ENCODE measurements around the gene PUDP. TPM values are rescaled to one million over a fixed set of nuclear protein-coding genes. Genes with fewer than 3 reads are reported as not detected.

PUDP gene
- total and polyA plus RNA-seq, 4 donors, result 5.3 to 9.4 (median 6.8) TPM

GRCh38 chrX:7076245-7076661 lies 71.7 kb downstream of the PUDP start:
- 45% methylated on average over 12 of the region's 12 CpGs for WGBS
- no peak for TF ChIP-seq ZBTB33 (IDR thresholded peaks at IDR 0.05)
- TF ChIP-seq YY1 (IDR thresholded peaks at IDR 0.05), result peak; percentile 29
- no peak for TF ChIP-seq NR2F2 (IDR thresholded peaks at IDR 0.05)
- TF ChIP-seq RXRA (IDR thresholded peaks at IDR 0.05), result peak in 1 of 2 donors; percentile 18
- TF ChIP-seq JUND (IDR thresholded peaks at IDR 0.05), result no peak
- no peak for TF ChIP-seq RAD21 (IDR thresholded peaks at IDR 0.05)
- TF ChIP-seq HNF4A (conservative IDR thresholded peaks at IDR 0.05), result peak; percentile 32 to 58
- TF ChIP-seq EGR1 (IDR thresholded peaks at IDR 0.05; ENCODE audit: low read depth in 2 of 2), result no peak
- Histone ChIP-seq H3K4me3 (ENCODE audit: low read depth in 1 of 3, low read length in 3 of 3) (no peak overlapping the region), H3K9ac (ENCODE audit: low read depth in 1 of 2, low read length in 2 of 2) (no peak overlapping the region), H3K27ac (ENCODE audit: low read depth in 1 of 2, low read length in 2 of 2) (no peak overlapping the region), H3K27me3 (ENCODE audit: control insufficient read depth in 4 of 4, insufficient read depth in 4 of 4, low read length in 3 of 4) (no peaks in the 10 kb centered on the region), H3K36me3 (ENCODE audit: control insufficient read depth in 4 of 4, insufficient read depth in 3 of 4, low read depth in 1 of 4, low read length in 3 of 4) (peaks cover 0 to 2% (median 0%) of the 10 kb centered on the region in 4 donors), H3K4me1 (ENCODE audit: control insufficient read depth in 4 of 4, insufficient read depth in 4 of 4, low read length in 3 of 4) (peaks cover 2 to 37% (median 29%) of the 10 kb centered on the region in 4 donors), H3K9me3 (ENCODE audit: control insufficient read depth in 4 of 4, low read length in 3 of 4) (no peaks in the 10 kb centered on the region)
- DNase-seq (ENCODE audit: low spot score), result no peak

- DNase-seq (ENCODE audit: low spot score), result no peak
- Histone ChIP-seq H3K27ac (ENCODE audit: low read depth in 1 of 2, low read length in 2 of 2) (no peak overlapping the region), H3K4me1 (ENCODE audit: control insufficient read depth in 4 of 4, insufficient read depth in 4 of 4, low read length in 3 of 4) (peaks cover 2 to 40% (median 36%) of the 10 kb centered on the region in 4 donors), H3K9ac (ENCODE audit: low read depth in 1 of 2, low read length in 2 of 2) (no peak overlapping the region), H3K9me3 (ENCODE audit: control insufficient read depth in 4 of 4, low read length in 3 of 4) (no peaks in the 10 kb centered on the region), H3K27me3 (ENCODE audit: control insufficient read depth in 4 of 4, insufficient read depth in 4 of 4, low read length in 3 of 4) (no peaks in the 10 kb centered on the region), H3K4me3 (ENCODE audit: low read depth in 1 of 3, low read length in 3 of 3) (no peak overlapping the region), H3K36me3 (ENCODE audit: control insufficient read depth in 4 of 4, insufficient read depth in 3 of 4, low read depth in 1 of 4, low read length in 3 of 4) (peaks cover 0 to 2% (median 0%) of the 10 kb centered on the region in 4 donors)
- 83% methylated on average over 1 of the region's 1 CpG for WGBS
- TF ChIP-seq ATF3 (IDR thresholded peaks at IDR 0.05) (no peak), NR2F2 (IDR thresholded peaks at IDR 0.05) (no peak), ZBTB33 (IDR thresholded peaks at IDR 0.05) (no peak), FOXA2 (IDR thresholded peaks at IDR 0.05) (no peak), EGR1 (IDR thresholded peaks at IDR 0.05; ENCODE audit: low read depth in 2 of 2) (no peak), HNF4A (conservative IDR thresholded peaks at IDR 0.05) (no peak), JUND (IDR thresholded peaks at IDR 0.05) (no peak), HNF4G (IDR thresholded peaks at IDR 0.05) (no peak), GABPA (IDR thresholded peaks at IDR 0.05 in 1 of 2, conservative IDR thresholded peaks at IDR 0.05 in 1 of 2) (no peak), RXRA (IDR thresholded peaks at IDR 0.05) (no peak), YY1 (IDR thresholded peaks at IDR 0.05) (no peak), RAD21 (IDR thresholded peaks at IDR 0.05) (no peak), CTCF (IDR thresholded peaks at IDR 0.05; ENCODE audit: low read depth, low read length, missing input control) (no peak), REST (IDR thresholded peaks at IDR 0.05) (no peak), TAF1 (conservative IDR thresholded peaks at IDR 0.05) (no peak), SP1 (IDR thresholded peaks at IDR 0.05) (no peak), MAX (IDR thresholded peaks at IDR 0.05) (no peak)
Measured at GRCh38 chrX:7074908-7075204, 73.1 kb downstream of the PUDP start.

All from liver (tissue), 9 donors.